Skeletal muscle cell (primary cell): Measurements from ENCODE around the gene CMC2.

Experiments used
- DNase-seq: peaks from one replicate; pipeline ENCODE4 v3.0.0-alpha.2; 2010; ENCODE audit warnings: low read depth
- H3K4me3 ChIP-seq: 2 replicates; pipeline ENCODE4 v1.5.1; 2011; ENCODE audit warnings: low read depth, mild to moderate bottlenecking, control low read depth, low read length, moderate library complexity

Gene CMC2

GRCh38 chr16:80938879-80939260 lies 67.8 kb downstream of the CMC2 start:
- H3K4me3 ChIP-seq, result peak overlapping the region; percentile 22
- no peak for DNase-seq

- peak overlapping the region; percentile 22 for H3K4me3 ChIP-seq
- peak; percentile 99 for DNase-seq
Measured at GRCh38 chr16:80938004-80938878, 68.4 kb downstream of the CMC2 start.

GRCh38 chr16:80936410-80936809 lies 70.3 kb downstream of the CMC2 start:
- H3K4me3 ChIP-seq, result no peak overlapping the region
- peak; percentile 35 for DNase-seq

- H3K4me3 ChIP-seq, result no peak overlapping the region
- DNase-seq, result no peak
Measured at GRCh38 chr16:80935691-80936090, 71.0 kb downstream of the CMC2 start.

- peak; percentile 72 for DNase-seq
- H3K4me3 ChIP-seq, result peak overlapping the region; percentile 47
Measured at GRCh38 chr16:80932708-80933095, 74.0 kb downstream of the CMC2 start.

- peak overlapping the region; percentile 47 for H3K4me3 ChIP-seq
- peak; percentile 56 for DNase-seq
Measured at GRCh38 chr16:80931801-80932707, 74.6 kb downstream of the CMC2 start.

GRCh38 chr16:80924372-80924978 lies 82.2 kb downstream of the CMC2 start:
- no peak for DNase-seq

GRCh38 chr16:80923356-80923755 lies 83.3 kb downstream of the CMC2 start:
- DNase-seq, result no peak

More at GRCh38 chr16:80924372-80924978, 82.2 kb downstream of the CMC2 start:
- no peak overlapping the region for H3K4me3 ChIP-seq

More at GRCh38 chr16:80923356-80923755, 83.3 kb downstream of the CMC2 start:
- H3K4me3 ChIP-seq, result no peak overlapping the region
